Epidermal melanocyte (primary cell): ENCODE data around the gene ZBTB7C.

Experiments
- DNase-seq: peaks from one replicate; pipeline ENCODE4 v3.0.0; 2011; ENCODE audit warnings: low spot score; ENCODE audit not compliant: insufficient read length

Gene ZBTB7C

DNA sequence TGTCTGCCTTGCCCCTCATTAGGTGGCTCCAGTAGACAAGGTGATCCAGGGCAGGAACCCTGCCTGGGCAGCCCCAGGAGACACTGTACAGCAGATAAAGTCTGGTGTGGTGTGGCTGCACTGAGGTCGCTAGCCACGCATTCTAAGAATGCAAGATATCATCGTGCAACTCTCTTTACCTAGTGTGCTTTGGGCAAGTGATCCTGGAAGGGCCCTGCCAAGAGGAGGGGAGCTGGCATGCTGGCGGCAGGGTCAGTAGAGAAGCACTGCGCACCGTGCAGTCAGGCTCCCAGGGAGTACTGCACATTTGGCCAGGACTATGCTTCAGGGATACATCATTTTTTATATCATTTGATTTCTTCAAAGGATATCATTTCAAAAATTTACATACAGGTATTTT lies 283.5 kb downstream of the ZBTB7C start:
- DNase-seq = no peak

DNA sequence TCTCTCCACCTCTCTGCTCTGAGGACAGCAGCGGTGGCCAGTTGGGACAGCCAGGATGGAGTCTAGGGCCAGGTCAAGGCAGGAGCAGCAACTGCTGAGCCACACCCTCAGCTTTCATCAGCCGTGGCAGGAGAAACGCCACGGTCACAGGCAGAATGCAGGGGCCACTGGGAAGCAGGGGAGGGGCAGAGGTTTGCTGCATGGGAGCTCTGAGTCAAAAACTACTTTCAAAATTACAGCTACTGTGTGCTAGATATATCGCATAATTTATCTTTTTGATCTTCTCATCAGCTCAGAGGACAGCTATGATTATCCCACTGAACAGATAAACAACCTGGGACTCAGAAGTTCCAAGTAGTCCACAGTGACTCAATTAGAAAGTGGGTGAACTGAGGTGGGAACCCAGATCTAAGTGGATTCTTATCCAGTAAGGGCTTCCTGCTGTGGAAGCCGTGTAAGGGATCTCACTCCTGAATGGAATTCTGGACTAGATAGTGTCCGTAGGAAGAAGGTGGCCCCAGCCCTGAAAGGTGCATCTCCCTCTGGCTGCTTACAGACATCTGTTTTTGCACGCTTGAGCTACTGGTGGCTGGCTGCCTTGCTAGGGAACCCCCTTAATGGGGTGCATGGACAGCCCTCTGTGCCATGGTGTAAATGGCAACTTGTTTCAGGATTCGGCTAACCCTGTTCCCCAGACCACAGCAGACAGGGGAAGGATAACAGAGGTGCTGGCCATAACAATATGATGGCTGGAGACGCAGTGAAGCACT lies 284.1 kb downstream of the ZBTB7C start:
- no peak for DNase-seq

DNA sequence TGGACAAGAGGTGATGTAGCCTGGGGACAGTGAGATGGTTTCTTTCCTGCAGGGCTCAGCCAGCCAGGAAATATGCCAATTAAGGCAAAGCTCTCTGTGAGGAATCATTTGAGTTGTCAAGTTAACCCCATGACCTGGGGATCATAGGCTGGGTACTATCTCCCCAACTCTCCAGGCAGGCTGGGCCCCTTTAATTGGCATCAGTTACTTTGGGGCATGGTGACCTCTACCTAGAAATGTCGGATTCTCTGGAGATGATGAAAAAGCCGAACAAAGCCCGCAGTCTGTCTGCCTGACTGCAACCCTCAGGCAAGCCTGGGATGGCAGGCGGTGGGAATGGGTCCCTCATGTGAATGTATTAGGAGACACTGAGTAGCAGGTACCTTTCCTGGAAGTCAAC lies 285.2 kb downstream of the ZBTB7C start:
- DNase-seq = no peak

DNA sequence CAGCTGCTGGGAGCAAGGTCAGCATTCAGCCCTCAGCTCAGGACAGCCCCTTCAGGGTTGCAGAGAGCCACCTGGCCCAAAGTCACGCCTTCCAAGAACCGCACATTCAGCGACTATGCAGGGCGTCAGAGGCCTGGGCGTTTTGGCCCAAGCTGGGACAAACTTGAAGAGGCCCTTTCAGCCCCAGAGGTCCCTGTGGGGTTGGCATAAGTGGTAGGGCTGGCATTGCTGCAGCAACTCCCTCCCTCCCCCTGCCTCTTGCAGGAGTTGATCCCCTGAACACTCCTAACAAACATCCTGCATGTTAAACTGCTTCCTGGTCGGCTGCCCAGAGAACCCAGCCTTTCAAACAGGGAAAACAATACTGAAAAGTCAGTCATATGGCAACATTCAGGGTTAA lies 285.9 kb downstream of the ZBTB7C start:
- no peak for DNase-seq

GRCh38 chr18:48122816-48123215 lies 286.4 kb downstream of the ZBTB7C start:
- no peak for DNase-seq

GRCh38 chr18:48122376-48122775 lies 286.8 kb downstream of the ZBTB7C start:
- no peak for DNase-seq

DNA sequence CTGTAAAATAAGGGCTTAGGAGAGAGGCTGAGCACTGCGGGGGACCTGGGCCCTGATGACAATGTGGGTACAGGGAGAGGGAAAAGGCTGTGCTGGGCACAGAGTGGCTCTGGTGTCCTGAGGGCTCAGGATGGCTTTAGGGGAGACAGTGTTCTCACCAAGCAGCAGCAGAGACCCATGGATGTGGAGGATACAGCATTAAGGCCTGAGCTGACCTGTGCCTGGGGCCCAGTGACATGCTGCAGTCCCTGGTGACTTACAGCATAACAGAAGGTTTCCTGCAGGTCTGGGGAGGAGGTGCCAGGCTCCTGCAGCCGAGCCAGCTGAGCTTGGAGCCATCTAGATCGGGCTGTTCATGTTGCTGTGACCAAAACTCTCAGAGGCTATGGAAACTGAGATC lies 287.4 kb downstream of the ZBTB7C start:
- DNase-seq = no peak

DNA sequence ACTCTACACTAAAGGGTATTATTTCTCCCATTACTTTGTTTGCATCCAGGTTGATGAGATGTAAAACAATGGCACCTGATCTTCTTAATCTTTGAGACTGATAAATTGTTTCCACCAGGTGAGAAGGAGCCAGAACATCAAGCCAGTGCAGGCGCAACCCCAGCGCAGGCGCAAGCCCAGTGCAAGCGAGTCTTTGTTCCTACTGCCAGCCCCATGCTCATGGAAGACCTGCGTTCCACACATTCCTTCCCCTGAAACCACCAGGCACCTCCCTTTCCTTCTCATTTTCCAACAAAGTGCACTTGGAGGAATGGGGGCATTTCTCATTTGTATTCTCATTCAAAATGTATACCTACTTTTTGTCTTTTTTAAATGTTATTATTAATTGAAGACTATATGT lies 290.0 kb downstream of the ZBTB7C start:
- DNase-seq = no peak

DNA sequence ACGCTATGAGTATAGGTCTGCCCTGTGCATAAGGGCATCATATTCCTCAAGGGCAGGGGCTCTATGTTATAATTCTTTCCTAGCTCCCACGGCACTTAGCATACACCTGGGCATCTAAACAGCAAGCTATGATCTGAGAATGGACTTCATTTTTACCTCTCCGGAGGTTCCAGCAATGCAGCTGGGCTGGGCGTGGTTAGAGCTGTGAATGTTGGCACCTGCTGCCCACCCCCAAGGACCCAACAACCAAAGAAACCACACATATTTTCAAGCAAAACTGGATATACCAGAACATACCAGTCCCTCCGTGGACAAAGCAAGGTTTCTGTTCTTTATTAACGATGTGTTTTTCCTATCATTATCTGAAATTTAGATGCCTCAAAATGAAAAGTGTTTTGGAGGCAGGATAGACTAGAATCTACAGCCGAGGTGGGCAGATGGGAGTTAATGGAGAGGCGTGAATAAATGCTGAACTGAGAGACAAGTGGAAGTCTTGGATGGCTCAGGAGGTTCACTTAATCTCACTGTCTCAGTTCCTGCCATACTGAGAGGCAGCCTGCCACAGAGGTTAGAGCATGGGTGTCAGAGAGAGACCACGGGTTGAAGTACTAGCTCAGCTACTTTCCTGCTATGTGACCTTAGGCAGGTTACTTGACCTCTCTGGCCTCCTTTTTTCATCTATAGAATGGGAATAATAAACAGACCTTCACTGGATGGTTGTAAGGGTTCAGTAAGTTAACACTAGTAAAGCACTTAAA lies 292.1 kb downstream of the ZBTB7C start:
- no peak for DNase-seq

GRCh38 chr18:48116017-48116416 lies 293.2 kb downstream of the ZBTB7C start:
- no peak for DNase-seq

DNA sequence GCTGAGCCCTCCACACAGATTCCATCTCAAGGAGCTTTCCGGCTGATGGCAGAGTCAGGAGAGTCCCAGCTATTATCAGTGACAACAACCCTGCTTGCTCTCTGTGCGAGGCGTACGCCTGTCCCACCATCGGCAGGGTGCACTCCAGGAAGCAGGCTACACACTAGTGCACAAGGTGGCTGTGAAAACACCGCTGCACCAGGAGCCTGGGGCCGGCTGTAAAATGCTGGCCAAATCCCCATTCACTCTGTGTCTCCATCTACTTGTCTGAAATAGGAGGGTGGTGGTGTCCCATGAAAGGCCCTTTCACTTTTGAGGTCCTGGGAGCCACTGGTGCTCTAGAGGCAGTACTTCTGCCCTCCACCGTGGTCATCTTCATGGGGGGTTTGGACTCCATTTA lies 295.5 kb downstream of the ZBTB7C start:
- DNase-seq = peak; percentile 9

DNA sequence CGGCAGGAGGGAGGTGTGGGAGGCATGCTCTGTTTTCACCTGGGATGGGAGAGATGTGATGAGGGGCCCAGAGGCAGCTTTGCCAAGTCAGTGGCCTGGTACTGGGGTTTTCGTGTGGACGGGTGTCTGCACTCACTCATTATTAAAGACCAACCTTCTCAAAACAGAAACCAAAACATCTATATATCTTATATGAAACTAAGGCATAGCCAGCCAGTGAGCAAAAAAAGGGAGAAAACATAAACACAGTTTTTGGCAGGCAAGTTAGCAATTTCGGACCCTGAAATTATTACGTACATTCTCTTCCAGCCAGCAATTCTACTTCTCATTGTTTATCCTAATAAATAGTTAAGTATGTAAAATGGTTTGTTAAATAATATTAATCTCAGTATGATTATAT lies 297.6 kb downstream of the ZBTB7C start:
- DNase-seq = no peak

DNA sequence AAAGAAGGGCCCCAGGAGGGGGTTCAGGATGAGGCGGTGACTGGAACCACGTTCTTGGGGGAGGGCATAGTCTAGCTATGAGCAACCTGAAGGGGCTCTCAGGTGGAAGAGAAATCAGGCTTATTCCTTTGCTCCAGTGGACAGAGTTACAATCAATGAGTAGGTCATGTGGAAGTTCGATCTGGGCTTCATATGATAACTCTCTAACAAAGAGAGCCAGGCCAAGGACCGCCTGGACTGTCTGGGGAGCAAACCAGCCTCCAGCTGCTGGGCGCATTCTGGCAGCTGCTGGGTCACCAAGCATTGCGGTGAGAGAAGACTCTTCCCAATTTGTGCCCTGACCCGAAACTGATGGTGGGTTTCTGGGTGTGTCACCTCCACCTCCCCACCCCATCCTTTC lies 298.4 kb downstream of the ZBTB7C start:
- DNase-seq = no peak

DNA sequence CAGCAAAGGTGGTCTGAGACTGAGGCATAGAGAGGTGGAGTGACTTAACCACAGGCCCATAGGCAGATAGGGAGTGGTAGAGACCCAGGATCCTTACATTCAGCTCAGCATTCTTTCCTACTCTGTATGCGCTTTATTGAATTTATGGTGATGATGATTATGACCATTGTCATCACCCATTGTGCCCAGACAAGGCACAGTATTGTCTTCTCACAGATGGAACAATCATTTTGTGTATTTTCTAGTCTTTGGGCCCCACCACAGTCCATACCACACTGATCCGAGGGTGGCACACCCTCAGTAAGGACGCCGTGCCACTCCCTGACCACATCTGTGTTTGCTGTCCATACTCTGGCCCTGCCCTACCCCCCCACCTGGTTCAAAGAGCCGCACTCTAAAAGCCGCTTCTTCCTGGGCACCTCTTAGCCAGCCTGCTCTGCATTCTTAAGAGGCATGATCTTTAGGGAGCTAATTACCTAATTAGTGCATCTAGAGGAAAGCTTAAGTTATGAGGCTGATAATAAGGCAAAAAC lies 299.2 kb downstream of the ZBTB7C start:
- DNase-seq = no peak

GRCh38 chr18:48108136-48108535 lies 301.0 kb downstream of the ZBTB7C start:
- DNase-seq = no peak

- no peak for DNase-seq
Observed at GRCh38 chr18:48106976-48107781, 302.0 kb downstream of the ZBTB7C start.

- no peak for DNase-seq
Observed at GRCh38 chr18:48106498-48106897, 302.7 kb downstream of the ZBTB7C start.

DNA sequence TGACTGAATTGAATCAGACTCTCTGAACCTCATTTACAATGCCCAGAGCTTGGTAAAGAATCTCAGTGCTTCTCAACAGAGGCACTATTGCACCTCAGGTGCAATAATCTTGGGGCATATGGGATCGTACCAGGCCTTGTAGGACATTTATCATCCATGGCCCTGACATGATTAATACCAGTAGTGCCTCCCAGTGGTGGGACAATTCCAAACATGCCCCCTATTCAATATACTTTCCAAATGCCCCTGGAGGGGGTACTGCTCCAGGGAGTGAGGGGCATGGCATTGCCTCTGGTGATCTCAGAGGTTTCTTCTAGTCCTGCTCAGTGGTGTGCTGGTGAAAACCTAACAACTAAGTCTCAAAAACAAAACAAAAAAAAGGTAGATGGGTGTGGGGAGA lies 303.9 kb downstream of the ZBTB7C start:
- DNase-seq = no peak

GRCh38 chr18:48104705-48105104 lies 304.5 kb downstream of the ZBTB7C start:
- DNase-seq = no peak

DNA sequence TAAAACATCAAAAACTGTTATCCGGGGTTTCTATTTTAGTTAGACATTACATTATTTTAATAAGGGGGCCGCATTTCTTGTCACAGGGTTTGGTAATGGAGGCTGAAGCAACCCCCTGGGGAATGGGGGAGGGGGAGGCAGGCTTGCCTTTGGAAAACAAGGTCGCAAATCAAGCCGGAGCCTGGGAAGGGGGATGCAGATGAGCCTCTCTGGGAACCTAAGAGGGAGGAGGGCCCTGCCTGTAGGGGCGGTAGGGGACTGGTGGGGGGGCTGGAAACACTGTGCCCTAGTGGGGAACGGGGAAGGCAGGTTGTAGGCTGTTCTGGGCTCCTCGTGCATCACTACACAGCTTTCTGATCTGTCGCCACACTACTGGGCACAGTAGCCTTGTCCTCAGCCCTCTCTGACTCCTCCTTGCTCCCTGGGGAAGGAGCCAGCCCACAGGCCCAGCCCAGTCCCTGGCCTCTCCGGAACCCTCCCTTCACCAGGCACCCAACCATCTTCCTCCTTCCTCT lies 308.5 kb downstream of the ZBTB7C start:
- DNase-seq = no peak

- DNase-seq = no peak
Observed at GRCh38 chr18:48100165-48100575, 309.0 kb downstream of the ZBTB7C start.
